ENCODE results near the gene P2RX3.

Gene P2RX3

DNA sequence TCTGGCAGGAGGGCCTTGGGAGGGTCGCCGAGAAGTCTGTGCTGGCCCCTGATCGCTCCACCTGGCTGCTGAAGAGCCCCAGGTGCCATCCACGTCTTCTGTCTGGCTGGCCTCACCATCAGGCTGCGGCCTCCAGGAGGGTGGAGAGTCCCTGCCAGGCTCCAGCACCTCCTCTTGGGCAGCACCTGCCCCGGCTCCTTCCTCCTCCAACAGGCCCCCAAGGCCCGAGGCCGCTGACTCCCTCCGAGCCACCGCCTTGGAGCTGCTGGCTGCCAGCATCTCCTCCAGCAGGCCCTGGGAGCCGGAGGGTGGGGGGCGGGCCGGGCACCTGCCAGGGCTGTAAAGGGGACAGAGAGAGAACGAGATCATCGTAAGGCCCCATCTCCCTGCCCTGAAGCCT is 35.7 kb upstream of the P2RX3 start:
- no peak overlapping the region for H3K4me3 ChIP-seq (ENCODE audit: low read depth in 1 of 5, low read length in 5 of 5)
- no peaks in the 10 kb centered on the region for H3K27me3 ChIP-seq (ENCODE audit: control insufficient read depth in 5 of 5, insufficient read depth in 4 of 5, low read length in 5 of 5)
- no peak overlapping the region for H3K27ac ChIP-seq (ENCODE audit: low read depth, low read length)
- H3K9me3 ChIP-seq (ENCODE audit: control insufficient read depth in 5 of 5, low read length in 5 of 5): peaks cover 5 to 20% (median 16%) of the 10 kb centered on the region in 5 donors
- no peak overlapping the region for H3K9ac ChIP-seq (ENCODE audit: low read length in 5 of 5)
- peaks cover 6 to 72% (median 61%) of the 10 kb centered on the region in 5 donors for H3K36me3 ChIP-seq (ENCODE audit: control insufficient read depth in 5 of 5, insufficient read depth in 5 of 5, low read length in 5 of 5)
- peaks cover 6 to 40% (median 32%) of the 10 kb centered on the region in 5 donors for H3K4me1 ChIP-seq (ENCODE audit: control insufficient read depth in 5 of 5, insufficient read depth in 5 of 5, low read length in 5 of 5)

DNA sequence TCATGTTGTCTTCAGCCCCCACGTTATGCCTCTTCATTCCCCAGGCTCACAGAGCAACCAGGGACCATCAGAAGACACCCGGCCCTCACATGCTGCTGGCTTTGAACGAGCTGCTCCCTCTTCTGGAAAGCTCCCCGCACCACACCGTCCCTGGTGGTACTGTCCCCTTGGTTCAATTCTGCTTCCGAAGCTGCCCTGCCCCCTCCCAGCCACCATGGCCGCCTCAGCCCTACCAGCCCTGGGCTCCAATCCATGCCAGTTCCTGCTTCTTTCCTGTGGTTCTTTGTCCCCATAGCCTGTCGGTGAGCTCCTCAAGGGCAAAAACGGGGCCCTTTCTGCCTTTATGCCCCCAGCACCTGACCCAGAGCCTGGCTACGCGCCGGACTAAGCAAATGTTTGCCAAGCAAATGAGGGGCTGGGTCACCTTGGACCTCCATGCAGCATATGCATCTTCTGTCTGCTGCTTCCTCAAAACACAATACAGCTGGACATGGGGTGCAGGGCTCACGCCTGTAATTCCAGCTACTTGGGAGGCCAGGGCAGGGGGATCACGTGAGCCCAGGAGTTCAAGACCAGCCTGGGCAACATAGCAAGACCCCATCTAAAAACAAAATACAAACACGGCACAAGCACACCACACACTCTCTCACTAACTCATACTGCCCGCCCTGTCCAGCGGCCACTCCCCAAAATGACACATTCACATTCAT is 34.7 kb upstream of the P2RX3 start:
- Histone ChIP-seq H3K9me3 (ENCODE audit: control insufficient read depth in 5 of 5, low read length in 5 of 5) (peaks cover 5 to 19% (median 16%) of the 10 kb centered on the region in 5 donors), H3K4me3 (ENCODE audit: low read depth in 1 of 5, low read length in 5 of 5) (no peak overlapping the region), H3K27me3 (ENCODE audit: control insufficient read depth in 5 of 5, insufficient read depth in 4 of 5, low read length in 5 of 5) (no peaks in the 10 kb centered on the region), H3K27ac (ENCODE audit: low read depth, low read length) (peak overlapping the region; percentile 74), H3K9ac (ENCODE audit: low read length in 5 of 5) (peak overlapping the region in 1 of 5 donors; percentile 15), H3K36me3 (ENCODE audit: control insufficient read depth in 5 of 5, insufficient read depth in 5 of 5, low read length in 5 of 5) (peaks cover 6 to 70% (median 59%) of the 10 kb centered on the region in 5 donors), H3K4me1 (ENCODE audit: control insufficient read depth in 5 of 5, insufficient read depth in 5 of 5, low read length in 5 of 5) (peaks cover 6 to 50% (median 42%) of the 10 kb centered on the region in 5 donors)

DNA sequence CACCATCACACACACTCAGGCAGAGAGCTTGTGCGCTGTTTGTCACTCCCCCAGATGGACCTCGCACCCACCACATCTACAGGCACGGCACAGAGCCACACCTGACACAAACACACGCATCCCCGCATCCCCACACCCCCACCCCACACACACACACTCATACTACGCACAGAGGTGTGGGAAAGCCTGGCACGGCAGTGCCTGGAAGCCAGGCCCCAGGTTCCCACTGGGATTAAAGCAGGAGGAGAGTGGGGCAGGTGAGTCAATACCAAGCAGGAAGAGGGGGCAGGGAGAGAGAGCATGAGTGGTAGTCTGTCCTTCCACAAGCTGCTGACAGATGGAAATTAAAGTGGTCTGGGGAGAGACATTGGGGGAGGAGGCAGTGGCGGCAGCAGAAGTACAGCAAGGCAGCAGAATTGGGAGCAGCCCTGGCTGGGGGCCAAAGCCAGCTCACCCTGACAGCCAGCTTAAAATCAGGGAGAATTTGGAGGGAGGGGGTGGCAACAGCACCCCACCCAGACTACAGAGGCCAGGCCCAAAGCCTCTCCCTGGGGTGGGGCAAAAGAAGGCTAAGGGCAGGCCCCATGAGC is 34.1 kb upstream of the P2RX3 start:
- Histone ChIP-seq H3K36me3 (ENCODE audit: control insufficient read depth in 5 of 5, insufficient read depth in 5 of 5, low read length in 5 of 5) (peaks cover 3 to 67% (median 53%) of the 10 kb centered on the region in 5 donors), H3K27me3 (ENCODE audit: control insufficient read depth in 5 of 5, insufficient read depth in 4 of 5, low read length in 5 of 5) (no peaks in the 10 kb centered on the region), H3K4me1 (ENCODE audit: control insufficient read depth in 5 of 5, insufficient read depth in 5 of 5, low read length in 5 of 5) (peaks cover 12 to 56% (median 48%) of the 10 kb centered on the region in 5 donors), H3K9me3 (ENCODE audit: control insufficient read depth in 5 of 5, low read length in 5 of 5) (peaks cover 4 to 17% (median 13%) of the 10 kb centered on the region in 5 donors), H3K4me3 (ENCODE audit: low read depth in 1 of 5, low read length in 5 of 5) (no peak overlapping the region), H3K9ac (ENCODE audit: low read length in 5 of 5) (peak overlapping the region in 1 of 5 donors; percentile 43), H3K27ac (ENCODE audit: low read depth, low read length) (peak overlapping the region; percentile 74)

DNA sequence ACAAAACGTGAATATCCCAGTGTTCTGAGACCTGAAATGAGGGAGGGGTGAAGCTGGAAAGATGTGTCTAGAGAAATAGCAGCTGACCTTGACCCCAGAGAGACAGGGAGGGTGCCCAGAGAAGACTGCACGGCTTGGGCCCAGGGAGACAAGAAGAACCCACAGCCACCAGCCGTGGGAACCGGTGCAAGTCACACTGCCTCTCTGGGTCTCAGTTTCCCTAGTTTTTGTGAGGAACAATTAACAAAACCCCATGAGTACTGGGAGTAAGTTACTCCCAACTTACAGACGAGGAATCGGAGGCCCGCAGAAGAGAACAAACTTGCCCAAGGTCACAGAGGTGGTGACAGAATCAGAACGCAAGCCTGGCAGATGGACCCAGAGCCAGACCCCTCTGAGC is 32.6 kb upstream of the P2RX3 start:
- H3K9ac ChIP-seq (ENCODE audit: low read length in 5 of 5): peak overlapping the region in 3 of 5 donors; percentile 7 to 49 (median 45)
- H3K4me3 ChIP-seq (ENCODE audit: low read depth in 1 of 5, low read length in 5 of 5): peak overlapping the region in 1 of 5 donors; percentile 0
- peaks cover 0 to 3% (median 0%) of the 10 kb centered on the region in 5 donors for H3K9me3 ChIP-seq (ENCODE audit: control insufficient read depth in 5 of 5, low read length in 5 of 5)
- H3K36me3 ChIP-seq (ENCODE audit: control insufficient read depth in 5 of 5, insufficient read depth in 5 of 5, low read length in 5 of 5): peaks cover 0 to 66% (median 51%) of the 10 kb centered on the region in 5 donors
- peaks cover 24 to 71% (median 63%) of the 10 kb centered on the region in 5 donors for H3K4me1 ChIP-seq (ENCODE audit: control insufficient read depth in 5 of 5, insufficient read depth in 5 of 5, low read length in 5 of 5)
- H3K27ac ChIP-seq (ENCODE audit: low read depth, low read length): peak overlapping the region; percentile 74
- H3K27me3 ChIP-seq (ENCODE audit: control insufficient read depth in 5 of 5, insufficient read depth in 4 of 5, low read length in 5 of 5): no peaks in the 10 kb centered on the region

DNA sequence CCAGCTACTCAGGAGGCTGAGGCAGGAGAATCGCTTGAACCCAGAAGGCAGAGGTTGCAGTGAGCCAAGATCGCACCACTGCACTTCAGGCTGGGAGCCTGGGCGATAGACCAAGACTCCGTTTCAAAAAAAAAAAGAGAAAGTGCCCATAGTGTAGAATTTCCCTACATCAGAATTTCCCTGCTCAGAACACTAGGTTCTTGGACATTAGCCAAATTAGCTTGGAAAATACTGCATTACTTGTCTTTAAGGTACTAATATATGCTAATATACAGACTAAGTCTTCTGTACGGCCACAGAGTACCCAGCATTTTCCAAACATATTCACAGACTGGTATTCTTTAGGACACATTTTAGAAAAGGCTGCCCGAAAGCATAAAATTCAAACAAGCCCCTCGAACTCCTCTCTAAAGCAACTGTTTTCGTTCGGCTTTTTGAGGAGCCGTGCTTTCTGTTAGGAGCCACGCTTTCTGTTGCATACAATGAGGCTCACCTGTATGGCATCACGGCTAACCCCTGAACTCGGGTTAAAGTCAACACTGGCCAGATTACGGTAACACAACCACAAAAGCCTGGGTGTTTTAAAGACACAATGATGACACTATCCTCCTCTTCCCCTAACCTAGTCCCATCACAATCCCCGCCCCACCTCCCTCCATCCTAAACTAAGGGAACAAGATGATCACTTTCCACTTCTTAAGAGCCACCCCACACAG is 31.8 kb upstream of the P2RX3 start:
- Histone ChIP-seq H3K27ac (ENCODE audit: low read depth, low read length) (peak overlapping the region; percentile 74), H3K9me3 (ENCODE audit: control insufficient read depth in 5 of 5, low read length in 5 of 5) (no peaks in the 10 kb centered on the region), H3K9ac (ENCODE audit: low read length in 5 of 5) (peak overlapping the region in 1 of 5 donors; percentile 7), H3K27me3 (ENCODE audit: control insufficient read depth in 5 of 5, insufficient read depth in 4 of 5, low read length in 5 of 5) (no peaks in the 10 kb centered on the region), H3K4me1 (ENCODE audit: control insufficient read depth in 5 of 5, insufficient read depth in 5 of 5, low read length in 5 of 5) (peaks cover 26 to 79% (median 69%) of the 10 kb centered on the region in 5 donors), H3K4me3 (ENCODE audit: low read depth in 1 of 5, low read length in 5 of 5) (no peak overlapping the region), H3K36me3 (ENCODE audit: control insufficient read depth in 5 of 5, insufficient read depth in 5 of 5, low read length in 5 of 5) (peaks cover 0 to 58% (median 43%) of the 10 kb centered on the region in 5 donors)

DNA sequence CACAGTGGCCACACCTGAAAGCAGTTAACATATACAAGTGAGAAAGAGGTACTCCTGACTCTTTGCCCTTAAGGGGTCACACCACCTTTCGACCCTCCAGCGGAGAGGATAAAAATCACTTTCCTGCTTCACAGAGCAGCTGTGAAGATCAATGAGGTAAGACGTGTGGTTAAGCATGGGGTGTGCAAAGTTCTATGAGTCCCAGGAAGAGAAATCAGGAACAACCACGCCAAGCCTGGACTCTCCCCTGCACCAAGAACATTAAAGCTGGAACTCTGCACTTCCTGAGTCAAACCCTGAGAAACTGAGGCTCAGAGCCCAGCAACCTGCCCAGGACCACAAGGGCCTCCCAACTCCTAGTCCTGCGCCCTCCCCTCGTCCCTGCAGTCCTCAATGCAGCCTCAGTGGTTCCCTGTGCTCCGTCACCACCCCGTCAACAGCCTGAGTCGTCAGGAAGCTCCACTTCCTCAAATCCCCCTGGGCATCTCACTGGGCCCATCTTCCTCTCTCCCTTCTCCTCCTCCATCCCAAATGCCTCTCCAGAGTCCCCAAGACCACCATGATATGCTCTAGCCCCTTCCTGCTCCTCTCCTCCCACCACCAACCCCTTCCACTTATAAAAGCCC is 31.1 kb upstream of the P2RX3 start:
- Histone ChIP-seq H3K4me1 (ENCODE audit: control insufficient read depth in 5 of 5, insufficient read depth in 5 of 5, low read length in 5 of 5) (peaks cover 30 to 84% (median 77%) of the 10 kb centered on the region in 5 donors), H3K4me3 (ENCODE audit: low read depth in 1 of 5, low read length in 5 of 5) (peak overlapping the region in 4 of 5 donors; percentile 14 to 43 (median 22)), H3K27me3 (ENCODE audit: control insufficient read depth in 5 of 5, insufficient read depth in 4 of 5, low read length in 5 of 5) (no peaks in the 10 kb centered on the region), H3K9me3 (ENCODE audit: control insufficient read depth in 5 of 5, low read length in 5 of 5) (no peaks in the 10 kb centered on the region), H3K9ac (ENCODE audit: low read length in 5 of 5) (peak overlapping the region in 1 of 5 donors; percentile 21), H3K36me3 (ENCODE audit: control insufficient read depth in 5 of 5, insufficient read depth in 5 of 5, low read length in 5 of 5) (peaks cover 0 to 51% (median 36%) of the 10 kb centered on the region in 5 donors), H3K27ac (ENCODE audit: low read depth, low read length) (peak overlapping the region; percentile 33)

DNA sequence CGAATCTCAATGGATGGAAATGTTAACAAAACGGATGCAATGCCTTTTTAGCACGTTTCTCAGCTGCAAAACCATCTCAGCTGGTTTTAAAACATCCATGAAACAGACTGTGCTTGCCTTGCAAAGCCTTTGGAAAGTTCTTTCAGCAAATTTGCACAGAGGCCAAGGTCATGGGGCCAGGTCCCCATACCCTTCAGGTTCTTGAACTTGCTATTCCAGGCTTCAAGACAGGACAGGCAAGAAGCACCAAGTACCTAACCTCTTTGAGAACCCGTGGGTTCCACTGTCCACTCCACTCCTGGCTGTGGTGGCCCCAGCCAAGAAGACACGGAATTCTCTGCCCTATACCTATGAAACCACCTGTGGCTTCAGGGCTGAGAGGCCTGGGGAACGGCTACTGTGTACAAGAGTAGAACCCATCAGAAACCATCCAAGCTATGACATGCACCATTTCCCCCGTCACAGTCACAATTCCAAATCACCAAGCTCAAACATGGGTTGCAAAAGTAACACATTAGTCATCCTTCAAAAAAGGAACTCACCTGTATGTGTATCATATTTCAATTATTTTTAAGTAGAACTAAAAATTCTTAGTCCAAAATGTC is 30.4 kb upstream of the P2RX3 start:
- Histone ChIP-seq H3K4me1 (ENCODE audit: control insufficient read depth in 5 of 5, insufficient read depth in 5 of 5, low read length in 5 of 5) (peaks cover 37 to 91% (median 84%) of the 10 kb centered on the region in 5 donors), H3K27ac (ENCODE audit: low read depth, low read length) (peak overlapping the region; percentile 96), H3K27me3 (ENCODE audit: control insufficient read depth in 5 of 5, insufficient read depth in 4 of 5, low read length in 5 of 5) (no peaks in the 10 kb centered on the region), H3K9me3 (ENCODE audit: control insufficient read depth in 5 of 5, low read length in 5 of 5) (no peaks in the 10 kb centered on the region), H3K9ac (ENCODE audit: low read length in 5 of 5) (peak overlapping the region in 1 of 5 donors; percentile 21), H3K4me3 (ENCODE audit: low read depth in 1 of 5, low read length in 5 of 5) (peak overlapping the region in 4 of 5 donors; percentile 6 to 23 (median 18)), H3K36me3 (ENCODE audit: control insufficient read depth in 5 of 5, insufficient read depth in 5 of 5, low read length in 5 of 5) (peaks cover 0 to 50% (median 36%) of the 10 kb centered on the region in 5 donors)

DNA sequence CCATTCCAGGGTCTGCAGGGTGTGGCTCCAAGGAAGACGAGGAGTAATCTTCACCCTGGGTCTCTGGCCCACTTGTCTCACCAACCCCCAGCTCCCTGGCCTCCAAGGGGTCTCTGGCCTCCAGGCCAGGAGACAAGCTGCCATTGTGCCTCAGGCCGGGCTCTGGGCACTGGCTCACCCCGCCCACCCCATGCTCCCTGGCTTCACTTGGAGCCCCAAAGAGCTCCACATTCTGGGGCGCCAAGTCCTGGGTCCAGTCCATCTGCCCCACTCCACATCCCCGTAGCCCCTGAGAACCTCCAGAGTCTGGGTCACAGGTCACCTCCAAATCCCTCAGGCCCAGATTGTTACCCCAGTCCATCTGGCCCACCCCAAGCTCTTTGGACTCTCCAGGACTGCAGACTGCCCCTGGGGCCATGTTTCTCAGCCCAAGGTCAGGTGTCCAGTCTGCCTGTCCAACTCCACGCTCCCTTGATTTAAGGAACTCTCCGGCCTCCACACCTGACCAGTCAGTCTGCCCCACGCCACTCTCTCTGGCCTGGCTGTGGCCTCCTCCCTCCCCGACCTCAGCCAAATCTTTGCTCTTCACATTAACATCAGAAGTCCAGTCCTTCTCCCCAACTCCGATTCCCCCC is 29.6 kb upstream of the P2RX3 start:
- Histone ChIP-seq H3K4me1 (ENCODE audit: control insufficient read depth in 5 of 5, insufficient read depth in 5 of 5, low read length in 5 of 5) (peaks cover 41 to 97% (median 91%) of the 10 kb centered on the region in 5 donors), H3K27me3 (ENCODE audit: control insufficient read depth in 5 of 5, insufficient read depth in 4 of 5, low read length in 5 of 5) (no peaks in the 10 kb centered on the region), H3K9me3 (ENCODE audit: control insufficient read depth in 5 of 5, low read length in 5 of 5) (no peaks in the 10 kb centered on the region), H3K4me3 (ENCODE audit: low read depth in 1 of 5, low read length in 5 of 5) (peak overlapping the region in 1 of 5 donors; percentile 1), H3K27ac (ENCODE audit: low read depth, low read length) (peak overlapping the region; percentile 96), H3K9ac (ENCODE audit: low read length in 5 of 5) (peak overlapping the region in 2 of 5 donors; percentile 16 to 72), H3K36me3 (ENCODE audit: control insufficient read depth in 5 of 5, insufficient read depth in 5 of 5, low read length in 5 of 5) (peaks cover 0 to 50% (median 37%) of the 10 kb centered on the region in 5 donors)

Data from subcutaneous abdominal adipose tissue (tissue), 5 donors.